GM21390 (cell line): Measurements from ENCODE around the gene KCNG1.

Experiments
- ATAC-seq: cut with Tn5 transposase; IDR thresholded peaks from one replicate; pipeline ENCODE4 v1.9.1; 2021; ENCODE audit not compliant: unreplicated experiment

The KCNG1 gene

GRCh38 chr20:51036827-51037531 lies 14.1 kb upstream of the KCNG1 start:
- no peak for ATAC-seq

DNA sequence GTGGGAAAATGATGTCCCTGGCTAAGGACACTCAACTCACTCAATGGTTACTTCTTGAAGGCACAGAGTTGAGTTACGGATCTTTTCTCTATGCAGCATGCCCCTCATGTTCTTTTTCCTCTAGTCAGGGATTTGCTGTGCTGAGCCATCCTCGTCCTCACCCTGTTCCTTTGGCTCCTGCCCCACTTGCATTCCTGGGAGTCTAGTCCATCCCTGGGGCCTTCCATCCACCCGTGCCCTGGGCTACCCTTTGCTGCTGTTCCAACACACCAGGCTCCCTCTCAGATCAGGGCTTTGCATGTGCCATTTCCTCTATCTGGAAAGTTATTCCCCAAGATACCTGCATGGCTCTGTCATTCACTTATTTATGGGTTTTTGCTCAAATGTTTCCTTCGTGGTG lies 13.3 kb upstream of the KCNG1 start:
- ATAC-seq: no peak

DNA sequence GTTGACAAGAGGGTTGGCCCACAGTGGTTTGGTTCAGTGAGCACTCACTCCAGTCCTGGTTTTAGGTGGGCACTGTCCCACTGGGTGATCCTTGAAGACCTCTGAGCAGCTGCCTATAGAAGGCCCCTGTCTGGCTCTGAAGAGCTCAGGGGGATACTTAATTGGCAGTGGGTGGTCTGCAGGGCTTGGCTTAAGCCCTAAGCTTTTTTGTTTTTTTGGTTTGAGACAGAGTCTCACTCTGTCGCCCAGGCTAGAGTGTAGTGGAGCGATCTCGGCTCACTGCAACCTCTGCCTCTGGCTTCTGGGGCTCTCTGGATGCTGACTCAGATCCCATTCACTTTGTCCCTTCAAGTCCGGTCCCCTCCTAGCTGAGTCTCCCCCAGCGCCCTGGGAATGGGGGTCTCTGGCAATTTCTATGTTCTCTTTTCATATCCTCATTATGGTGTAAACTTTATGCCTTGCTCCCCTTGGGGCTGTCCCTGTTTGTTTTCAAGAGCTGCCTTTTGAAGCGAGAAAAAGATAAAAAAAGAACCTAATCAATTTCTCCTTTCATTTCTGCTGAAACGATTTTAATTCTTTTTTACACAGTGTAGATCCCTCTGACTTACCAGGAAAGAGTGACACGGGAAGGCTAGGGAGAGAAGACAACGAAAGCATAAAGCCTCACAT lies 12.2 kb upstream of the KCNG1 start:
- ATAC-seq: no peak

DNA sequence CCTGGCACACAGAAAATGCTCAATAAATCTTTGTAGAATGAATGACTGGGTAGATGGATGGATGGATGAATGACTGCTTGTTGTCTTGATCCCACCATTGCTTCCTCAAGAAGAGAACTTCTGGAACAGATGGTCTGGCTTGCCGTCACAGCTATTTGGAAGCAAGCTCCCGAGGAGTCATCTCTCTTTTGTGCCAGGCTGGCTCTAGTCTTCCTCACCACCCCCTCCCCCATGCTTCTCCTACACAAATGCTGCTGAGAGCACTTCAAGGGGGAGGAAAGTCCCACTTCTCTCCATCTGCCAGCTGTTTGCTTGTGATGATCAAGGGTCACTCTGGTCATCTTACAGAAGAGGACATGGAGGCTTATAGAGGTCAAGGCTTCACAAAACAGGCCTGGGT lies 11.6 kb upstream of the KCNG1 start:
- no peak for ATAC-seq

- no peak for ATAC-seq
These were observed 7.3 kb upstream of the KCNG1 start for GRCh38 chr20:51029963-51030920.

DNA sequence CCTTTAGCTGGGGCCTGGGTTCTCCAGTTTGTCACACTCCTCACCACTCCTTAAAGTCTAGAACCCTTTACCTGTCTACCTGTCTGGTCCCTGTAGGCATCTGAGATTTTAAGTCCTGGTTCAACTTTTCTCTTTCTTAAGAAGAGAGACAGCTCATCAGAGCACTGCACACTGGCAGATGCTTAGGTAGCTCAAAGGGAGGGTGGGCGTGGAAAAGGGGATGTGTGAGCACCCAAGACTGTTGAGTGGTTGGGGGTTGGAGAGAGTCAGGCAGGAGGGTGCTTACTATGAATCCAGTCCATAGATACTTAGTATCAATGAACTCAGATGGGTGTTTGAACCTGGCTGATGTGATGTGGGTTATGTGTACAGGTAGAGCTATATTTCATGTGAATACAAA lies 6.6 kb upstream of the KCNG1 start:
- ATAC-seq: no peak

- ATAC-seq: no peak
These were observed 5.8 kb upstream of the KCNG1 start for GRCh38 chr20:51028616-51029212.

- no peak for ATAC-seq
These were observed 4.3 kb upstream of the KCNG1 start for GRCh38 chr20:51027035-51027795.

- ATAC-seq: no peak
These were observed 3.4 kb upstream of the KCNG1 start for GRCh38 chr20:51026269-51026668.

DNA sequence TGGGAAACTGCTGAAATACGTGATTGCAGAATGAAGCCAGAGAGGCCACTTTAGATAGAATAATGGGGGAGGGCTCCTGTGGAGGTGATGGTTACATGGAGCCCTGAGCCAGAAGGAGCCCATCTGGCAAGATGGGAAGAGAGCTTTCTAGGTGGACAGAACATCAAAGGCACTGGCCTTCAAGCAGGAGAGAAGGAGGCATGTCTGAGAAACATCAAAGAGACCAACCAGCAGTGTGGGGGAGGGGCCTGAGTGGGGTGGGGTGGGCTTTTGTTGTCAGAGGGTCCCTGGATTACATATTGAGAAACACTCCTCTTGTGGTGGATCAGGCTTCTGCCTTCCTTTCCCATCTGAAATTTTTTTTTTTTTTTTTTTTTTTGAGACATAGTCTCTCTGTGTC lies 1.9 kb upstream of the KCNG1 start:
- no peak for ATAC-seq

DNA sequence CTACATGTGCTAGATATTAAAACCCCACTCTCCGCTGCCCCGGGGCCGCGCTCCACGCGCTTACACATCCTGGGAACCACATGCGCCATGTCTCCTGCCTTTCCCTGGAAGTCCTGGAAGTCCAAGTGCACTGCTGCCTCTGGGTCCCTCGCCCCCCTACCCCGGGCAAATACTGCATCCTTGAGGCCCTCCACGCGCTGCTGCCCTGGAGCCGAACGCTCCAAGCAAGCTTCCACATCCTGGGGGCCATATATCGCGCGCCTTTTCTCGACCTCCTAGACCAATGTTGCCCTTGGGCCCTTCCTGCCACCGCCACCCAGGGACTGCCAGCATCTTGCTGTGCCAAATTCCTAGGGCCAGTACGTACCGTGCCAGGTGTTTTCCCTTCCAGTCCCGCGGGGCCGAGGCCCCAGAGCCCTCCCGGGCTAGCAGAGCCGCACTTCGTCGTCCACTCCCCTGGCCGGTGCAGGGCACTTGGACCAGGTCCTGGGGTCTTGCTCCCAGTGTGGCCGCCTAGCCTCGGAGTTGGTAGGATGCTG lies 779 bp upstream of the KCNG1 start:
- no peak for ATAC-seq

DNA sequence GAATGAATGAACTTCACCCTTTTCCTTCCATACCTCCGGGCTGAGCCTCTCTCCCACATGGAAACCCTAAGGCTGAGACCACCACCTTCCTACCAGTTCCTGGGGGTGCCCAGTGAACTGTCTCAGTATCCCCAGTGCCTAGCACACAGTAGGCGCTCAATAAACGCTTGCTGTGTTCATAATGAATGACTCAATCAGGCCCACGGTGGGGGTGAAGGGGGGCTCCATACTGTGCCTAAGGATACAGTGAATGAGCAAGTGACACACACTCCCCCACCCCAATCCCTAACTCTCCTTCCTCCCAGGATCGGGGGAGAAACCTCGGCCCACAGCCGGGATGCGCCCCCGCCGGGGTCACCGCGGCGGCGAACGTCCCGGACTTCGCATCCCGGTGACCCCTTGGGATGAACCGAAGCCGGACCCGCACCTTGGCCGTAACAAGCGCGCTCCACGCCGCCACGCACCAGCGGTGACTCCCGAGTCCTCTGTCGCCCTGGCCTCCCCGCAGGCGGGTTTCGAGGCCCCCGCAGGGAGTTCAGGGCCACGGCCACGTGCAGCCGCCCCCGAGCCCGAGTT lies 592 bp downstream of the KCNG1 start:
- ATAC-seq: no peak

GRCh38 chr20:51021067-51022025 lies 1.6 kb downstream of the KCNG1 start:
- ATAC-seq: no peak

DNA sequence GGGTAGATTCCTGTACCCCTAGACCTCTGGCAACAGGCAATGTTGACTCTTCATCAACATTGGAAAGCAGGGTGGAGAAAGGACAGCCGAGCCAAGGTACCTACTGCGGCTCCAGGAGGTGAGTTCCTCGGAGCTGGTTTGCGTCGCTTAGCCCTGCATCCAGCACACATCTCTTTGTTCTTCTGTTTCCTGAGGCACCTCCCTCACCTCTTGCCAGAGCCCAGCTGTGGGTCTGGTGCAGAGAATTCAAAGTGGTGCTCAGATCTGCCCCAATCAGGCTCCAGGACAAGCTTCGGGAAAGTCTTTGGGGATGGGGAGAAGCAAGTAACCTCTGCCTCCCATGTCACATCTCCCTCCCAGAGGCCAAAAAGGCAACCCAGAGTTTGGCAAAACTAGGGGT lies 2.2 kb downstream of the KCNG1 start:
- no peak for ATAC-seq

DNA sequence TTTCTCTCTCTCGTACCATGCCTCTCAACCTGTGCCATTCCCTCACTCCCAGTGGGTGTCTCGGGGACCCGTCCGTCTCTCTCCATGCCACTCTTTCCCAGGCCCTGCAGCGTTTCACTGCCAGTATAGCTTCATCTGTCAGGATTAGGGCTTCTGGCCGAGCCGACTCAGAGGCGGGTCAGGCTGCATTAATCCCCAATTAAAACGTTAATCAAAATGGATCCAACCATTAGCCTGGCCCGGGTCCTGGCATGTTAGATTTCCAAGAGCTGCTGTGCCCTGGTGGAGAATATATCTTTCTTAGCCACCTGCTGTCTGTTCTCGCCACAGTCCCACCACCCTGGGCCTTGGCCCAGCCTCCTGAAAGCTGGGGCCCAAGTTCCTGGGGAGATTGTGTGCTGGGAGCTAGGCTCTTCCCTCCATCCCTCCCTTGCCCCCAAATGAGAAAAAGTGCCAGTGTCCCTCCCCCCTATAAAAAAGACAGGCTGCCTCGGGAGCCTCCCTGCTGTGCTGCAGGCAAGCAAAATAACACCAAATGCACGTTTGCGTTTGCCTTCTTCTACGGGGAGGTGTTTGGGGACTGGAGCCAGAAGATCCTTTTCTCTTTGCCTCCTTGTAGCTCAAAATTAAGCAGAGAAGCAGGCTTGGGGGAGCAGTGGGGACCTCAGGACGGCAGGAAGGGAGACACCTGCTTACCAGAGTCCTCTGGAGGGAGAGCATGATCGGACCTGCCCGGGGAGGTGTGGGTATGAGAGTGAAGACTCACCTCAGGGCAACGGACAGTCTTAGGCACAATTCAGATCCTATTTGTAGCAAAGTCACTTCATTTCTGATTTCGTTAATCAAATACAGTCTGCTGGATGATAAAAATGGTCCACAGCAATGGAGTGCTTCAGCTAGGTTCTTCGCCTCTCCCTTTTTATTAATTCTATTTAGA lies 3.0 kb downstream of the KCNG1 start:
- ATAC-seq: no peak

GRCh38 chr20:51017251-51017650 lies 5.7 kb downstream of the KCNG1 start:
- no peak for ATAC-seq

- ATAC-seq: no peak
These were observed 6.4 kb downstream of the KCNG1 start for GRCh38 chr20:51016521-51016920.
